HG03354 (cell line): ENCODE measurements around the gene CLEC19A.

Experiments used
- ATAC-seq: cut with Tn5 transposase; IDR thresholded peaks from one replicate; pipeline ENCODE4 v1.9.1; 2021; ENCODE audit warnings: mild to moderate bottlenecking; ENCODE audit not compliant: unreplicated experiment, poor library complexity, severe bottlenecking

The CLEC19A gene

GRCh38 chr16:19285431-19285830, at the start of gene CLEC19A:
TSS of gene CLEC19A (plus strand) at chr16:19285731. CDS start at chr16:19285852, 121 bp downstream.
- ATAC-seq, result no peak

- ATAC-seq, result no peak
Measured at GRCh38 chr16:19235886-19236285, 49.6 kb upstream of the CLEC19A start.

GRCh38 chr16:19236561-19237209, 48.8 kb upstream of the CLEC19A start:
- no peak for ATAC-seq

- no peak for ATAC-seq
Measured at GRCh38 chr16:19238406-19238805, 47.1 kb upstream of the CLEC19A start.

GRCh38 chr16:19239511-19240155, 45.9 kb upstream of the CLEC19A start:
- ATAC-seq, result no peak

GRCh38 chr16:19240494-19240893, 45.0 kb upstream of the CLEC19A start:
- ATAC-seq, result no peak

GRCh38 chr16:19241512-19241911, 44.0 kb upstream of the CLEC19A start:
- ATAC-seq, result no peak

GRCh38 chr16:19242186-19242585, 43.3 kb upstream of the CLEC19A start:
- ATAC-seq, result no peak

GRCh38 chr16:19242987-19243575, 42.5 kb upstream of the CLEC19A start:
- no peak for ATAC-seq

- ATAC-seq, result no peak
Measured at GRCh38 chr16:19245326-19245925, 40.1 kb upstream of the CLEC19A start.

- ATAC-seq, result no peak
Measured at GRCh38 chr16:19252904-19253303, 32.6 kb upstream of the CLEC19A start.

- no peak for ATAC-seq
Measured at GRCh38 chr16:19254611-19255010, 30.9 kb upstream of the CLEC19A start.

GRCh38 chr16:19264123-19264673, 21.3 kb upstream of the CLEC19A start:
- ATAC-seq, result no peak

- ATAC-seq, result no peak
Measured at GRCh38 chr16:19265380-19265930, 20.1 kb upstream of the CLEC19A start.

GRCh38 chr16:19266774-19267173, 18.8 kb upstream of the CLEC19A start:
- ATAC-seq, result no peak

- ATAC-seq, result no peak
Measured at GRCh38 chr16:19269098-19269497, 16.4 kb upstream of the CLEC19A start.

- ATAC-seq, result no peak
Measured at GRCh38 chr16:19274165-19274797, 11.2 kb upstream of the CLEC19A start.

- ATAC-seq, result no peak
Measured at GRCh38 chr16:19278403-19278802, 7.1 kb upstream of the CLEC19A start.

GRCh38 chr16:19281246-19281645, 4.3 kb upstream of the CLEC19A start:
- ATAC-seq, result no peak

GRCh38 chr16:19282101-19282500, 3.4 kb upstream of the CLEC19A start:
- ATAC-seq, result no peak
